K562 (cell line): ENCODE measurements around the gene VPS4A.

Experiments used
- CHD2 ChIP-seq: IDR thresholded peaks from 2 replicates; pipeline ENCODE4 v1.6.1; 2011; ENCODE audit warnings: low read depth, low read length
- CHD4 ChIP-seq: fragments of 200-600 bp; sonication (generic); IDR thresholded peaks from 3 replicates; pipeline ENCODE4 v1.6.1; 2012; ENCODE audit warnings: low read depth, mild to moderate bottlenecking, mixed read lengths, low read length, inconsistent platforms; ENCODE audit not compliant: insufficient read depth, insufficient replicate concordance, poor library complexity, severe bottlenecking
- KDM1A ChIP-seq, 2 experiments: fragments of 450-650 bp; IDR thresholded peaks; 2 replicates each; pipeline ENCODE4 v1.6.1; 2016; ENCODE audit warnings: mild to moderate bottlenecking in 2 of 2
- MTA2 ChIP-seq: fragments of 450-650 bp; IDR thresholded peaks from 2 replicates; pipeline ENCODE4 v1.6.1; 2016; ENCODE audit warnings: low read depth
- RAD21 ChIP-seq, 2 experiments: fragments of 250-450 bp in 1 of 2; fragments of 450-650 bp in 1 of 2; sonication (Bioruptor Pico) in 1 of 2; formaldehyde crosslinking in 1 of 2; IDR thresholded peaks in 1 of 2; conservative IDR thresholded peaks in 1 of 2; 2 replicates each; pipeline versions ENCODE4 v1.4.0 to v1.8.0; 2020 to 2022; ENCODE audit warnings: mild to moderate bottlenecking in 2 of 2, moderate library complexity in 1 of 2
- ZFP30 ChIP-seq: fragments of 250-450 bp; sonication (Bioruptor Pico); IDR thresholded peaks from 2 replicates; pipeline ENCODE4 v1.8.0; 2022; ENCODE audit warnings: moderate library complexity, mild to moderate bottlenecking, inconsistent platforms, borderline replicate concordance
- ZNF133 ChIP-seq: fragments of 250-450 bp; sonication (Bioruptor Pico); IDR thresholded peaks from 2 replicates; pipeline ENCODE4 v1.4.0; 2020; ENCODE audit warnings: mild to moderate bottlenecking
- TF ChIP-seq, protein P1 (sequence below), 2 experiments: IDR thresholded peaks; 2 replicates each; pipeline ENCODE4 v1.6.1; 2011; ENCODE audit warnings: borderline replicate concordance in 1 of 2, control low read depth in 1 of 2, low read depth in 1 of 2, low read length in 1 of 2, mild to moderate bottlenecking in 1 of 2, mixed read lengths in 1 of 2, moderate library complexity in 1 of 2; ENCODE audit not compliant: insufficient read depth in 1 of 2, insufficient read length in 1 of 2, poor library complexity in 1 of 2, severe bottlenecking in 1 of 2; ENCODE audit errors: extremely low read depth in 1 of 2
- TF ChIP-seq, protein P2 (sequence below): sonication (generic); formaldehyde crosslinking; IDR thresholded peaks from 2 replicates; pipeline ENCODE4 v1.9.0; 2022; ENCODE audit warnings: mild to moderate bottlenecking, missing genetic modification reagents
- TF ChIP-seq, protein P3 (sequence below): conservative IDR thresholded peaks from 2 replicates; pipeline ENCODE4 v1.6.1; 2011; ENCODE audit warnings: low read depth, mild to moderate bottlenecking, low read length; ENCODE audit not compliant: control insufficient read depth

DNA sequence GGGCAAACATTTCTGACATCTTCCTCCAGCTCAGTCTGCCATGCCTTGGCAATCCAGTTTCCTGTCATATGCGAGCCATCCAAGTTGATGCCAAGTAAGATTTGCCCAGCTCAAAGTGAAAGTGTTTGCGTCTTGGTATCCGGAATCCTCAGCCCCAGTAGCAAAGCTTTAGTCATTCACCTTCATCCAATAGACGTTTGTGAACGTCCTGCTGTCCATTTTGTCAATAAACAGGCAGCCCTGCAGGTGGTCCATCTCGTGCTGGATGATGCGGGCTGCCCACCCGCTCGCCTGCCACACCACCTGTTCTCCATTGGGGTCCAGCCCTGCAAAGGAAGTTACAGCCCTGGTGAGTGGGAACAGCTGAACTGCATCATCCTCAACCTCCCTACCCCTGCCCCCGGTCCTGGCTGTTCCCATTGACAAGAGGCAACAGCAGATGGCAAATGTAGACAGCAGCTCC lies 17.7 kb downstream of the VPS4A start:
- TF ChIP-seq ZNF133 (CRISPR knock-in tag): no peak
- no peak for TF ChIP-seq ZFP30 (CRISPR knock-in tag)
- TF ChIP-seq, protein P1, sequence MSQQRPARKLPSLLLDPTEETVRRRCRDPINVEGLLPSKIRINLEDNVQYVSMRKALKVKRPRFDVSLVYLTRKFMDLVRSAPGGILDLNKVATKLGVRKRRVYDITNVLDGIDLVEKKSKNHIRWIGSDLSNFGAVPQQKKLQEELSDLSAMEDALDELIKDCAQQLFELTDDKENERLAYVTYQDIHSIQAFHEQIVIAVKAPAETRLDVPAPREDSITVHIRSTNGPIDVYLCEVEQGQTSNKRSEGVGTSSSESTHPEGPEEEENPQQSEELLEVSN (IDR thresholded peaks at IDR 0.05; ENCODE audit: borderline replicate concordance in 1 of 2, extremely low read depth in 1 of 2, insufficient read depth in 1 of 2, insufficient read length in 1 of 2, low read depth in 1 of 2, low read length in 1 of 2, poor library complexity in 1 of 2, severe bottlenecking in 1 of 2): no peak
- TF ChIP-seq CHD2: no peak
- no peak for TF ChIP-seq CHD4
- no peak for TF ChIP-seq KDM1A (IDR thresholded peaks at IDR 0.05)
- TF ChIP-seq, protein P2, sequence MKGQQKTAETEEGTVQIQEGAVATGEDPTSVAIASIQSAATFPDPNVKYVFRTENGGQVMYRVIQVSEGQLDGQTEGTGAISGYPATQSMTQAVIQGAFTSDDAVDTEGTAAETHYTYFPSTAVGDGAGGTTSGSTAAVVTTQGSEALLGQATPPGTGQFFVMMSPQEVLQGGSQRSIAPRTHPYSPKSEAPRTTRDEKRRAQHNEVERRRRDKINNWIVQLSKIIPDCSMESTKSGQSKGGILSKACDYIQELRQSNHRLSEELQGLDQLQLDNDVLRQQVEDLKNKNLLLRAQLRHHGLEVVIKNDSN (CRISPR knock-in tag): no peak
- no peak for TF ChIP-seq MTA2
- TF ChIP-seq RAD21 (CRISPR knock-in tag; conservative IDR thresholded peaks at IDR 0.05 in 1 of 2, IDR thresholded peaks at IDR 0.05 in 1 of 2): no peak
- TF ChIP-seq, protein P3, sequence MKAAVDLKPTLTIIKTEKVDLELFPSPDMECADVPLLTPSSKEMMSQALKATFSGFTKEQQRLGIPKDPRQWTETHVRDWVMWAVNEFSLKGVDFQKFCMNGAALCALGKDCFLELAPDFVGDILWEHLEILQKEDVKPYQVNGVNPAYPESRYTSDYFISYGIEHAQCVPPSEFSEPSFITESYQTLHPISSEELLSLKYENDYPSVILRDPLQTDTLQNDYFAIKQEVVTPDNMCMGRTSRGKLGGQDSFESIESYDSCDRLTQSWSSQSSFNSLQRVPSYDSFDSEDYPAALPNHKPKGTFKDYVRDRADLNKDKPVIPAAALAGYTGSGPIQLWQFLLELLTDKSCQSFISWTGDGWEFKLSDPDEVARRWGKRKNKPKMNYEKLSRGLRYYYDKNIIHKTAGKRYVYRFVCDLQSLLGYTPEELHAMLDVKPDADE: no peak
